PFSK-1 (cell line): Measurements from ENCODE around the gene ADIPOQ.

Experiments
- FOXP2 ChIP-seq: optimal IDR thresholded peaks from 2 replicates; pipeline ENCODE3; 2011; ENCODE audit warnings: borderline replicate concordance, control low read depth, inconsistent platforms; ENCODE audit not compliant: insufficient read depth; ENCODE audit errors: extremely low read length, extremely low read depth
- POLR2AphosphoS5 ChIP-seq: IDR thresholded peaks from 2 replicates; pipeline ENCODE4 v1.6.1; 2012; ENCODE audit warnings: low read depth, mild to moderate bottlenecking, control low read depth, low read length, moderate library complexity
- SIN3A ChIP-seq: IDR thresholded peaks from 2 replicates; pipeline ENCODE4 v1.6.1; 2012; ENCODE audit warnings: mild to moderate bottlenecking, low read length, moderate library complexity, borderline replicate concordance; ENCODE audit not compliant: insufficient read depth
- TAF1 ChIP-seq: IDR thresholded peaks from 2 replicates; pipeline ENCODE4 v1.6.1; 2012; ENCODE audit warnings: low read length, control low read depth, borderline replicate concordance; ENCODE audit not compliant: insufficient read depth
- TF ChIP-seq, protein P1 (sequence below), 2 experiments: IDR thresholded peaks; 2 replicates each; pipeline versions ENCODE4 v1.6.1 to v1.8.0; 2011 to 2012; ENCODE audit warnings: low read depth in 2 of 2, low read length in 2 of 2, control low read depth in 1 of 2, inconsistent platforms in 1 of 2, mild to moderate bottlenecking in 1 of 2, moderate library complexity in 1 of 2; ENCODE audit not compliant: insufficient read depth in 1 of 2

The ADIPOQ gene

GRCh38 chr3:186882150-186882524 lies 39.6 kb downstream of the ADIPOQ start:
- TF ChIP-seq POLR2AphosphoS5 (no peak), FOXP2 (no peak)
- TF ChIP-seq, protein P1, sequence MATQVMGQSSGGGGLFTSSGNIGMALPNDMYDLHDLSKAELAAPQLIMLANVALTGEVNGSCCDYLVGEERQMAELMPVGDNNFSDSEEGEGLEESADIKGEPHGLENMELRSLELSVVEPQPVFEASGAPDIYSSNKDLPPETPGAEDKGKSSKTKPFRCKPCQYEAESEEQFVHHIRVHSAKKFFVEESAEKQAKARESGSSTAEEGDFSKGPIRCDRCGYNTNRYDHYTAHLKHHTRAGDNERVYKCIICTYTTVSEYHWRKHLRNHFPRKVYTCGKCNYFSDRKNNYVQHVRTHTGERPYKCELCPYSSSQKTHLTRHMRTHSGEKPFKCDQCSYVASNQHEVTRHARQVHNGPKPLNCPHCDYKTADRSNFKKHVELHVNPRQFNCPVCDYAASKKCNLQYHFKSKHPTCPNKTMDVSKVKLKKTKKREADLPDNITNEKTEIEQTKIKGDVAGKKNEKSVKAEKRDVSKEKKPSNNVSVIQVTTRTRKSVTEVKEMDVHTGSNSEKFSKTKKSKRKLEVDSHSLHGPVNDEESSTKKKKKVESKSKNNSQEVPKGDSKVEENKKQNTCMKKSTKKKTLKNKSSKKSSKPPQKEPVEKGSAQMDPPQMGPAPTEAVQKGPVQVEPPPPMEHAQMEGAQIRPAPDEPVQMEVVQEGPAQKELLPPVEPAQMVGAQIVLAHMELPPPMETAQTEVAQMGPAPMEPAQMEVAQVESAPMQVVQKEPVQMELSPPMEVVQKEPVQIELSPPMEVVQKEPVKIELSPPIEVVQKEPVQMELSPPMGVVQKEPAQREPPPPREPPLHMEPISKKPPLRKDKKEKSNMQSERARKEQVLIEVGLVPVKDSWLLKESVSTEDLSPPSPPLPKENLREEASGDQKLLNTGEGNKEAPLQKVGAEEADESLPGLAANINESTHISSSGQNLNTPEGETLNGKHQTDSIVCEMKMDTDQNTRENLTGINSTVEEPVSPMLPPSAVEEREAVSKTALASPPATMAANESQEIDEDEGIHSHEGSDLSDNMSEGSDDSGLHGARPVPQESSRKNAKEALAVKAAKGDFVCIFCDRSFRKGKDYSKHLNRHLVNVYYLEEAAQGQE (IDR thresholded peaks at IDR 0.05; ENCODE audit: insufficient read depth in 1 of 2, low read depth in 2 of 2, low read length in 2 of 2), result no peak

GRCh38 chr3:186882881-186883685 lies 40.6 kb downstream of the ADIPOQ start:
- TF ChIP-seq, protein P1 (IDR thresholded peaks at IDR 0.05; ENCODE audit: insufficient read depth in 1 of 2, low read depth in 2 of 2, low read length in 2 of 2), result no peak
- TF ChIP-seq SIN3A, result no peak
- no peak for TF ChIP-seq POLR2AphosphoS5
- no peak for TF ChIP-seq FOXP2
- TF ChIP-seq TAF1, result no peak

DNA sequence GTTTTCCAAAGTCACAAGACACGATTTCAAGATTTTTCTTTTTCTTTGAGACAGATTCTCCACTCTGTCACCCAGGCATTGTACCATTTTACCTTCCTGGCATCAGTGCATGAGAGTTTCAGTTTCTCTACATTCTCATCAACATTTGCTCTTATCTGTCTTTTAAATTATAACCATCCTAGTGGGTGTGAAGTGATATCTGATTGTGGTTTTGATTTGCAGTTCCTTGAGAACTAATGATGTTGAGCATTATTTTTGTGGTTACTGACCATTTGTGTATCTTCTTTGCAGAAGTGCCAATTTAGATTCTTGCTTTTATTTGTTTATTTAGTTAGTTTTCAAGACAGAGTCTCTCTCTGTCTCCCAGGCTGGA lies 41.2 kb downstream of the ADIPOQ start:
- TF ChIP-seq, protein P1 (IDR thresholded peaks at IDR 0.05; ENCODE audit: insufficient read depth in 1 of 2, low read depth in 2 of 2, low read length in 2 of 2), result no peak
- TF ChIP-seq POLR2AphosphoS5 (no peak), TAF1 (no peak)

DNA sequence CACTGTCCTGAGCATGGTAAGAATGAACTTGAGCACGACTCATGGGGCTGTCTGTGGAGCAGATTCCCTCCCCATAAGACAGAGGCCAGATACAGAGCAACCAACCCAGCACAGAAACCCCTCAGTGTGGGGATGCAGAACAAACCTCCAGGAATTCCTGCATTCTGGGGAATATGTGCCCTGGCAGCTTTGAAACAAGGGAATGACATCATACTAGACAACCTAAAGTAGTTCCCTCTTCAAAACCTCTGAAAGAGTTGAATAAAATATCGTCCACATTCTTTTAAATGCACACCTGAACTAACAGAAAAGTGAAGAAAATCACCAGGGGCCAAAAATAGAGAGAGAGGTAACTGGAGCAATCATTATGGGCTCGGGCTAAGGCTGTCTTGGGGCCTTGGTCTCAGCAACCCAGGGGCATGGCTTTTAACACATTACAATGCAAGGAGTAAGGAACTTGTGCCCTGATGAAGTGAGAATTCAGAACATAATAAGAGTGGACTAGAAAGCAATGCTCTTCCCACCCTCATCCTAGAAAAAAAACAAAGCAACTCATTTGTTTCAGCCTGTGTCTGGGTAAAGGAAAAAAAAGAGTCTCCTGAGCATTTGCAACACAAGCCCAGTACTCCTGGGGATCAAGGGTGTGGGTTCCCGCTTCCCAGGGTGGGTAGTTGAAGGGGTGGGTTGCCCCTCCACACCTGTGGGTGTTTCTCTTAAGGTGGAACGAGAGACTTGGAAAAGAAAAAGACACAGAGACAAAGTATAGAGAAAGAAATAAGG lies 43.9 kb downstream of the ADIPOQ start:
- no peak for TF ChIP-seq FOXP2
- TF ChIP-seq, protein P1 (IDR thresholded peaks at IDR 0.05; ENCODE audit: insufficient read depth in 1 of 2, low read depth in 2 of 2, low read length in 2 of 2), result no peak
- TF ChIP-seq SIN3A, result no peak
- TF ChIP-seq TAF1, result no peak
- TF ChIP-seq POLR2AphosphoS5, result no peak
